Epithelial cell of prostate (primary cell): Measurements from ENCODE around the gene ZP2.
"Not testable (repeated sequence)": the region's sequence is repeated elsewhere in the genome, so short reads cannot be mapped to it uniquely, and the experiment has no call there.

Experiments used
- DNase-seq: peaks from one replicate; pipeline ENCODE4 v3.0.0-alpha.2; 2011; ENCODE audit warnings: low read depth, low spot score
- H3K27ac ChIP-seq: fragments of 450-650 bp; 2 replicates; pipeline ENCODE4 v1.5.1; 2017; ENCODE audit warnings: mild to moderate bottlenecking

The ZP2 gene

GRCh38 chr16:21179126-21179982 is 32.0 kb downstream of the ZP2 start:
- H3K27ac ChIP-seq = no peak overlapping the region
- DNase-seq = no peak

GRCh38 chr16:21175397-21175796 is 36.0 kb downstream of the ZP2 start:
- H3K27ac ChIP-seq = no peak overlapping the region
- DNase-seq = no peak

- no peak overlapping the region for H3K27ac ChIP-seq
- no peak for DNase-seq
Measured at GRCh38 chr16:21172650-21173049, 38.7 kb downstream of the ZP2 start.

GRCh38 chr16:21170116-21170515 is 41.3 kb downstream of the ZP2 start:
- DNase-seq, H3K27ac ChIP-seq: not testable (repeated sequence)

- no peak for DNase-seq
- H3K27ac ChIP-seq = no peak overlapping the region
Measured at GRCh38 chr16:21169249-21169981, 42.0 kb downstream of the ZP2 start.

- no peak for DNase-seq
- H3K27ac ChIP-seq = peak overlapping the region; percentile 65
Measured at GRCh38 chr16:21167929-21168602, 43.3 kb downstream of the ZP2 start.

- peak; percentile 40 for DNase-seq
- peak overlapping the region; percentile 65 for H3K27ac ChIP-seq
Measured at GRCh38 chr16:21167360-21167759, 44.0 kb downstream of the ZP2 start.

- peak overlapping the region; percentile 65 for H3K27ac ChIP-seq
- DNase-seq = no peak
Measured at GRCh38 chr16:21166561-21166961, 44.8 kb downstream of the ZP2 start.

GRCh38 chr16:21164521-21165168 is 46.7 kb downstream of the ZP2 start:
- no peak overlapping the region for H3K27ac ChIP-seq
- DNase-seq = no peak

GRCh38 chr16:21163576-21163975 is 47.8 kb downstream of the ZP2 start:
- H3K27ac ChIP-seq = peak overlapping the region; percentile 16
- DNase-seq = no peak

- H3K27ac ChIP-seq = no peak overlapping the region
- no peak for DNase-seq
Measured at GRCh38 chr16:21162661-21163151, 48.7 kb downstream of the ZP2 start.

GRCh38 chr16:21161211-21161610 is 50.2 kb downstream of the ZP2 start:
- H3K27ac ChIP-seq = no peak overlapping the region
- no peak for DNase-seq

- H3K27ac ChIP-seq = peak overlapping the region; percentile 72
- DNase-seq = no peak
Measured at GRCh38 chr16:21160276-21160675, 51.1 kb downstream of the ZP2 start.

GRCh38 chr16:21159281-21159951 is 52.0 kb downstream of the ZP2 start:
- peak; percentile 39 for DNase-seq
- peak overlapping the region; percentile 72 for H3K27ac ChIP-seq

GRCh38 chr16:21158208-21159110 is 52.9 kb downstream of the ZP2 start, which contains the start of gene LDAF1:
Gene LDAF1 (plus strand): TSS chr16:21158674. CDS start chr16:21161183, 2,509 bp downstream.
- peak; percentile 26 for DNase-seq
- H3K27ac ChIP-seq = peak within 1 kb of the TSS; percentile 72

- no peak for DNase-seq
- H3K27ac ChIP-seq = peak overlapping the region; percentile 72
Measured at GRCh38 chr16:21157632-21158031, 53.7 kb downstream of the ZP2 start.

- peak; percentile 14 for DNase-seq
- H3K27ac ChIP-seq = no peak overlapping the region
Measured at GRCh38 chr16:21156767-21157467, 54.5 kb downstream of the ZP2 start.

- not testable (repeated sequence) for DNase-seq, H3K27ac ChIP-seq
Measured at GRCh38 chr16:21156011-21156410, 55.4 kb downstream of the ZP2 start.
